ENCODE measurements around the gene TMEM208. TPM values are rescaled to one million over a fixed set of nuclear protein-coding genes. Genes with fewer than 3 reads are reported as not detected.

The TMEM208 gene
- total RNA-seq, 1 donor from 2014 or later, result 11.0 TPM

DNA sequence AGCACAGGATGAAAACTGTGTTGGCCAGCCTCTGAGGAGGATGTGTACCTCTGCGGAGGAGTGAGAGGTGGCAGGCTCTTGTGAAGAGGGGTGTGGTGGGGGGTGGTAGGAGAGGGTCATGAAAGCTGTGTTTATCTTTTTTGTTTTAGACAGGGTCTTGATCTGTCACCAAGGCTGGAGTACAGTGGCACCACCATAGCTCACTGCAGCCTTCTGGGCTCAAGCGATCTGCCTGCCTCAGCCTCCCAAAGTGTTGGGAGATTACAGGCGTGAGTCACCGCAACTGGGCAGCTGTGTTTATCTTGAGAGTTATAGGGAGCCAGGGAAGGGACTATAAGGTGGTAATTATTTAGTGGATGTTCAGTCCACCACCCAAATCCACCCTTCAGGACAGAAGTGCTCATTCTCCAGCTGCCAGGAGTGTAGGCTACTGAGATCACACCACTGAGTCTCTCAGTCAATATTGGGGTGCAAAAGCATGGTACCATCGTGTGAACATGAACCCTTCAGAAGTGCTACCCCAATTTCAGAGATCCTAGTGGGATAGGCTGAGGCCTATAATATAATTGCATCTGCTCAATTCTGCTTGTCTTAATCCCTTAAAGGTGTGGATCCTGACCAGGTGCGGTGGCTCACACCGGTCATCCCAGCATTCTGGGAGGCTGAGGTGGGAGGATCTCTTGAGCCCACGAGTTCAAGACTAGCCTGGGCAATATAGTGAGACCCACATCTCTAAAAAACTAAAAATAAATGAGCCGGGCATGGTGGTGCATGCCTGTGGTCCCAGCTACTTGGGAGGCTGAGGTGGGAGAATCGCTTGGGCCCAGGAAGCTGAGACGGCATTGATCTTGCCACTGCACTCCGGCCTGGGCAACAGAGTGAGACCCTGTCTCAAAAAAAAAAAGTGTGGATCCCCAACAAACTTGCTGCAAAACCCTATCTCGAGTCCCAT is 36.2 kb upstream of the TMEM208 start:
- no peak for ATAC-seq (ENCODE audit: poor library complexity)
- intact Hi-C loops (cut with DNase I), result loop anchor here (2.0 kb wide), 1 partner anchor 34 kb away; no protein-coding TSS in a partner anchor
- no peak for DNase-seq

GRCh38 chr16:67191411-67191994 is 35.4 kb upstream of the TMEM208 start:
- DNase-seq (no peak), ATAC-seq (ENCODE audit: poor library complexity) (no peak)
- intact Hi-C loops (cut with DNase I), result loop anchor here (2.0 kb wide), 1 partner anchor 35 kb away; no protein-coding TSS in a partner anchor

GRCh38 chr16:67191995-67192681 is 34.8 kb upstream of the TMEM208 start, which contains the start of gene E2F4:
E2F4 (plus strand) TSS chr16:67192155; CDS start chr16:67192228, 73 bp downstream.
- peak; percentile 97 for ATAC-seq (ENCODE audit: poor library complexity)
- intact Hi-C loops (cut with DNase I), result loop anchor here (2.0 kb wide), 1 partner anchor 35 kb away; no protein-coding TSS in a partner anchor
- DNase-seq, result peak; percentile 94

DNA sequence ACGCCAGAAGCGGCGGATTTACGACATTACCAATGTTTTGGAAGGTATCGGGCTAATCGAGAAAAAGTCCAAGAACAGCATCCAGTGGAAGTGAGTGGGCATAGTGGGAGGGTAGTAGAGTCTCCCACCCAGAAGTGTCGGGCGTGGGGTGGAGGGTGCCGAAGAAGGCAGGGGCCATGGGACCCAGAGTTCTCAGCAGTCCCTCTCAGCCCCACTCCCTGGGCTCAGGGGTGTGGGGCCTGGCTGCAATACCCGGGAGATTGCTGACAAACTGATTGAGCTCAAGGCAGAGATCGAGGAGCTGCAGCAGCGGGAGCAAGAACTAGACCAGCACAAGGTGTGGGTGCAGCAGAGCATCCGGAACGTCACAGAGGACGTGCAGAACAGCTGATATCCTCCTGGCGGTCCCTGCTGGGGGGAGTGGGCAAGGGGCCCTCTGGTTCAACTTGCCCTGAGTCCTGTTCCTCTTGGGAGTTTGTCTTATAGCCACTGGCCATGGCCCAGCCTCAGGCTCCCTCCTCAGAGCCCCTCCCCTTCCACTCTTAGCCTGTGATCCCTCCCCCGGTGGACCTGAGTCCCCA is 34.1 kb upstream of the TMEM208 start:
- intact Hi-C loops (cut with DNase I), result no loop called here
- no peak for DNase-seq
- no peak for ATAC-seq (ENCODE audit: poor library complexity)

DNA sequence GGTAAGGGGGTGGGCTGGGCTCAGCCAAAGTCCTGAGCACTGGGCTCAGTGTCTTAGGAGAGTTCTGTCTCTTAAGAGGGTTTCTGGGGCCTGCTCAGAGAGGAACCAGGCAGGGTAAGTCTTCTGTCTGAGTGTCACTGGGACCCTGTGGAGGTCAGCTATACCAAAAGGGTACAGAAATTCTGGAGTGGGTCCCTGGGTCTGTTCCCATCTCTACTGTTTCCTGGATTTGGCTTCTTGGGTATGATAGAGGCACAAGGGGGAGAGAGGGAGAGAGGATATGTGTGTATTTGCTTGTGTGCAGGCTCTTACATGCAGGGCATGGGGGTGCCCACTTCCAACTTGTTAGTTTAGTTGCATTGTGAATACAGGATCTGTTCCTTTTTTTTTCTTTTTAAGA is 33.4 kb upstream of the TMEM208 start:
- ATAC-seq (ENCODE audit: poor library complexity) (no peak), DNase-seq (no peak)
- intact Hi-C loops (cut with DNase I), result no loop called here

DNA sequence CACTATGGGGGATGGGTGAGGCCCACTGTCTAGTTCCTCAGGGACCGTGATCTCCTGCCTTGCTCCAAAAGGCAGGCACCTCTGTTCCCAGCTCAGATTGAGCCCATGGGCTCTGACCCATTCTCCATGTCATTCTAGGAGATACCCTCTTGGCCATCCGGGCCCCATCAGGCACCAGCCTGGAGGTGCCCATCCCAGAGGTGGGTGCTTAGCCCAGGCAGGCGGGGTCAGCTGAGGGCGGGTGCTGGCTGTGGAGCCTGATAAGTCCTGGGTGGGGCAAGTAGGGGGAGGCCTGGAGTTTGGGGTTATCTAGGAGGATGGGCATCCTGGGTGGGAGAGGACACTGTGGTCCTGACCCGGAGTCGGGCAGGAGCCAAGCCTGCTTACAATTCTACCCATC is 32.7 kb upstream of the TMEM208 start:
- DNase-seq, result no peak
- ATAC-seq (ENCODE audit: poor library complexity), result no peak
- intact Hi-C loops (cut with DNase I), result no loop called here

GRCh38 chr16:67195676-67196075 is 31.3 kb upstream of the TMEM208 start:
- ATAC-seq (ENCODE audit: poor library complexity) (no peak), DNase-seq (no peak)
- intact Hi-C loops (cut with DNase I), result no loop called here

- DNase-seq, result no peak
- intact Hi-C loops (cut with DNase I), result no loop called here
- no peak for ATAC-seq (ENCODE audit: poor library complexity)
Measured at GRCh38 chr16:67196881-67197280, 30.0 kb upstream of the TMEM208 start.

DNA sequence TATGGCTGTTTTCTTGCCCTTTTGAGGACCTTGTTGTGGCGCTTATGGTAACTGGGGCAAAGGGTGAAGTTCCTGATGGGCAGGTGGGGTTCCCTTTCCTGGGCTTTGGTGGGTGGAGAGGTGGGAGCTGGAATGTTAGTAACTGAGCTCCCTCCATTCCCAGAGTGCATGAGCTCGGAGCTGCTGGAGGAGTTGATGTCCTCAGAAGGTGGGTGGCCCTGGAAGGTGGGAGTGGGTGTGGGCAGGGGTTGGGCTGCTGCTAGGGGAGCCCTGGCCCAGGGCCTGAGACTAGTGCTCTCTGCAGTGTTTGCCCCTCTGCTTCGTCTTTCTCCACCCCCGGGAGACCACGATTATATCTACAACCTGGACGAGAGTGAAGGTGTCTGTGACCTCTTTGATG is 29.2 kb upstream of the TMEM208 start:
- intact Hi-C loops (cut with DNase I), result no loop called here
- ATAC-seq (ENCODE audit: poor library complexity) (no peak), DNase-seq (no peak)

- DNase-seq, result peak; percentile 60
- intact Hi-C loops (cut with DNase I), result no loop called here
- ATAC-seq (ENCODE audit: poor library complexity), result peak; percentile 47
Measured at GRCh38 chr16:67198238-67198734, 28.6 kb upstream of the TMEM208 start.

DNA sequence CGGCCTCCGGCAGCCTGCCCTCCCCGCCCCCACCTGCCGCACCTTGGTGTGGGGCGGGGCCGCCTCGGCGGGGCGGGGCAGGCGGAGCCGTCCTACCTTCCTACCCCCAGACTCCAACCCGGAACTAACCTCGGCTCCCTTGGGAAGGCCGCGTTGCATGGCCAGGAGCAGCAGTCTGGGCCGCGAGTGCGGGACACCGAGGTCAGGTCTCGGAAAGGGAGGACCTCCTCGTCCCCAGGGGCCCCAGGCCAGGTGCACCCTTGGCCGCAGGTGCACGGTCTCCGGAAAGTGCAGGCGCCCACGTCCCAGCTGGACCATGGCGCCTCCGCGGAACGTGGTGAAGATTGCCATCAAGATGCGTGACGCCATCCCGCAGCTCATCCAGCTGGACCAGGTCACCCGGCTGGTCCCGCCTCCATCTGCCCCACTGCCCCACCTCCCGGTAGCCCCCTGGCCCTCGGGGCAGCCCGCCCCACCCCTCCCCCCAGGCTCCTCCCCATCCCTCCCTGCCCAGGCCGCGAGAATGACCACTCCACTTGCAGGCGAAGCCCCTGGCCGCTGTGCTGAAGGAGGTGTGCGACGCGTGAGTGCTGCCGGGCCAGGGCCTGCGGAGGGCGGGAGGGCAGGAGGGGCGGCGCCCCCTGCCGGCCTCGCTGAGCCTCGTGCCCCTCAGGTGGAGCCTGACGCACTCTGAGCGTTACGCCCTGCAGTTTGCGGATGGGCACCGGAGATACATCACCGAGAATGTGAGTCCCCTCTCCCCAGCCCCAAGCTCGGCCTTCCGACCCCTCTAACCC is 27.7 kb upstream of the TMEM208 start, which contains the start of gene ELMO3:
Gene ELMO3 (plus strand): TSS at position 121 of the 797 bp plus-strand sequence. CDS start 196 bp downstream, at position 317.
- ATAC-seq (ENCODE audit: poor library complexity), result peak; percentile 37
- no peak for DNase-seq
- intact Hi-C loops (cut with DNase I), result no loop called here

DNA sequence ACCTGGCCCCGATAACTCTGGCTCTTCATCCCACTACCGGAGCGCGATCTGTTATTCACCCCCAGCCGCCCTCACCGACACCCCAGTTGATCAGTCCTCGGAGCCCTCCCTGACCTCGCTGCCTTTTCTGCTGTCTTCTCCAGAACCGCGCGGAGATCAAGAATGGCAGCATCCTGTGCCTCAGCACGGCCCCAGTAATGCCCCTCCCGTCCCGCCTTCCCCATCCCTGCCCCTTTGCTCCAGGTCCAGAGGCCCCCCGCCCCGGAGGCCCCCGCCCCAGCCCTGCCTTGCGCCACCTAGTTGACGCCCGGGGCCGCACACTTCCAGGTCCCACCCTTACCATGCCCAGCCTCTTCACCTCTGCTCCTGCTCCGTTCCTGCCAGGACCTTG is 27.1 kb upstream of the TMEM208 start:
- ATAC-seq (ENCODE audit: poor library complexity), result peak; percentile 19
- intact Hi-C loops (cut with DNase I), result no loop called here
- DNase-seq, result no peak

DNA sequence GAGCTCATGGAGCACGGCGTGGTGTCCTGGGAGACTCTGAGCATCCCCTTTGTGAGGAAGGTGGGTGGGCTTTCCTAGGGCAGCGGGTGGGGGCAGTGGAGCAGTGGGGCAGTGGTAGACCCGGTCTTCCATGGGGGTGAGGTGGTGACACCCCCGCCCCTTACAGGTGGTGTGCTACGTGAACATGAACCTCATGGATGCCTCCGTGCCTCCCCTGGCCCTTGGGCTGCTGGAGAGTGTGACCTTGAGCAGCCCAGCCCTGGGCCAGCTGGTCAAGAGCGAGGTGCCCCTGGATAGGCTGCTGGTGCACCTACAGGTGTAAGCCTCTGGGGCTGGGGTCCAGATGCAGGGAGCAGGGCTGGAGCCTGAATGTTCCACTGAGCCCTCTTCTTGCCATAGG is 26.4 kb upstream of the TMEM208 start:
- intact Hi-C loops (cut with DNase I), result no loop called here

DNA sequence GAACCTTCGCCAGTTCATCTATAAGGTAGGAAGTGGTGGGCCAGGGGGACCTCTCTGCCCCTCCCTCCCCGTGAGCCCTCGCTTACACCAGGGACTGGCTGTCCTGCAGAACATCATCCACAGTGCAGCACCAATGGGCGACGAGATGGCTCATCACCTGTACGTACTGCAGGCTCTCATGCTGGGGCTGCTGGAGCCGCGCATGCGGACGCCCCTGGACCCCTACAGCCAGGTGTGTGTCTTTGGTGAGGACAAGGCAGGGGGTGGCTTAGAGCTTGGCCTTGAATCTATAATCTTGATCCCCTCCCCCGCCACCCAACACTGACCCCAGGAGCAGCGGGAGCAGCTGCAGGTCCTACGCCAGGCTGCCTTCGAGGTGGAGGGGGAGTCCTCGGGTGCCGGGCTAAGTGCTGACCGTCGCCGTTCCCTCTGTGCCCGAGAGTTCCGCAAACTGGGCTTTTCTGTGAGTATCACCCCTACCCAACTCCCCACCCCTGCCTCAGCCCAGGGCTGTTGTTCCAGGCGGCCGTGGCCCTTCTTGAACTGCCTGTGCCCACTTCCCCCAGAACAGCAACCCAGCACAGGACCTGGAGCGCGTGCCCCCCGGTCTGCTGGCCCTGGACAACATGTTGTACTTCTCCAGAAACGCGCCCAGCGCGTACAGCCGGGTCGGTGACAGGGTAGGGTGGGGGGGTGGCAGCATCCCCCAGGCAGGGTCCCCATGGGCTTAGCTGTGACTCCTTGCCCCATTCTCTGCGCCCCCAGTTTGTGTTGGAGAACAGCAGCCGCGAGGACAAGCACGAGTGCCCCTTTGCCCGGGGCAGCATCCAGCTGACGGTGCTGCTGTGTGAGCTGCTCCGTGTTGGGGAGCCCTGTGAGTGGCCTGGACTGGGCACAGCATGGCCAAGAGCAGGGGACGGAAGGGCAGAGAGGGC is 25.3 kb upstream of the TMEM208 start:
- DNase-seq (no peak), ATAC-seq (ENCODE audit: poor library complexity) (no peak)
- intact Hi-C loops (cut with DNase I), result no loop called here

More for the DNA sequence above, 26.4 kb upstream of the TMEM208 start:
- ATAC-seq (ENCODE audit: poor library complexity), result no peak
- DNase-seq, result no peak

GRCh38 chr16:67202426-67202825 is 24.5 kb upstream of the TMEM208 start:
- DNase-seq (no peak), ATAC-seq (ENCODE audit: poor library complexity) (no peak)
- intact Hi-C loops (cut with DNase I), result no loop called here

GRCh38 chr16:67202956-67203493 is 23.9 kb upstream of the TMEM208 start:
- DNase-seq (no peak), ATAC-seq (ENCODE audit: poor library complexity) (no peak)
- intact Hi-C loops (cut with DNase I), result no loop called here

DNA sequence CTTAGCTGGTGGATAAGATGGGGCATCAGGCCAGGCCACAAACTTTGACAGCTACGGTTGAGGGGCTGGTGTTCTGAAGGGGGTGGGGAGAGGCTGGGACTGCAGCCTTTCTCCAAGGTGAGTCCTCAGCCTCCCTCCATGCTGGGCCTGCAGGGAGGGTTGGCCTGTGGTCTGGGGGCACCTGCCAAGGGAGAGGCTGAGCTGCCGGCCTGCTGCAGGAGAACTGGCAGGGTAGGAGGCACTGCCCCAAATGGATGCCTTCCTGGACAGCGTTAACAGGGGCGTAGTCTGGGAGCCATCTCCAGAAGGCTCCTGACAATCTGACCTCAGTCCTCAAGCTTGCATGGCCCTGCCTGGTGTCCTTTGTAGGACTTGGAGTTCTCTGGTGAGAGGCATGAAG is 22.9 kb upstream of the TMEM208 start:
- ATAC-seq (ENCODE audit: poor library complexity) (no peak), DNase-seq (no peak)
- intact Hi-C loops (cut with DNase I), result no loop called here
